ENCODE measurements around the gene CACNA2D4.

GRCh38 chr12:1787714-1788113 lies 130.7 kb downstream of the CACNA2D4 start:
- TF ChIP-seq EZH2 (IDR thresholded peaks at IDR 0.05) (no peak), JUND (IDR thresholded peaks at IDR 0.05) (no peak), POLR2A (IDR thresholded peaks at IDR 0.05; ENCODE audit: borderline replicate concordance, extremely low read depth, insufficient read depth, insufficient read length) (no peak), EZH2phosphoT487 (IDR thresholded peaks at IDR 0.05; ENCODE audit: borderline replicate concordance) (no peak), YY1 (IDR thresholded peaks at IDR 0.05; ENCODE audit: extremely low read depth, insufficient replicate concordance, low read depth, low read length) (no peak)
- TF ChIP-seq, protein P1, sequence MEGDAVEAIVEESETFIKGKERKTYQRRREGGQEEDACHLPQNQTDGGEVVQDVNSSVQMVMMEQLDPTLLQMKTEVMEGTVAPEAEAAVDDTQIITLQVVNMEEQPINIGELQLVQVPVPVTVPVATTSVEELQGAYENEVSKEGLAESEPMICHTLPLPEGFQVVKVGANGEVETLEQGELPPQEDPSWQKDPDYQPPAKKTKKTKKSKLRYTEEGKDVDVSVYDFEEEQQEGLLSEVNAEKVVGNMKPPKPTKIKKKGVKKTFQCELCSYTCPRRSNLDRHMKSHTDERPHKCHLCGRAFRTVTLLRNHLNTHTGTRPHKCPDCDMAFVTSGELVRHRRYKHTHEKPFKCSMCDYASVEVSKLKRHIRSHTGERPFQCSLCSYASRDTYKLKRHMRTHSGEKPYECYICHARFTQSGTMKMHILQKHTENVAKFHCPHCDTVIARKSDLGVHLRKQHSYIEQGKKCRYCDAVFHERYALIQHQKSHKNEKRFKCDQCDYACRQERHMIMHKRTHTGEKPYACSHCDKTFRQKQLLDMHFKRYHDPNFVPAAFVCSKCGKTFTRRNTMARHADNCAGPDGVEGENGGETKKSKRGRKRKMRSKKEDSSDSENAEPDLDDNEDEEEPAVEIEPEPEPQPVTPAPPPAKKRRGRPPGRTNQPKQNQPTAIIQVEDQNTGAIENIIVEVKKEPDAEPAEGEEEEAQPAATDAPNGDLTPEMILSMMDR (IDR thresholded peaks at IDR 0.05 in 2 of 3, conservative IDR thresholded peaks at IDR 0.05 in 1 of 3; ENCODE audit: borderline replicate concordance in 1 of 3, insufficient read depth in 1 of 3, low read depth in 2 of 3, low read length in 2 of 3) = no peak
